Measurements from ENCODE around the gene AP3S1. TPM values are rescaled to one million over a fixed set of nuclear protein-coding genes. Genes with fewer than 3 reads are reported as not detected.

AP3S1 gene
- total and polyA plus RNA-seq, 3 donors from 2014 or later, result 103 to 136 (median 105) TPM

DNA sequence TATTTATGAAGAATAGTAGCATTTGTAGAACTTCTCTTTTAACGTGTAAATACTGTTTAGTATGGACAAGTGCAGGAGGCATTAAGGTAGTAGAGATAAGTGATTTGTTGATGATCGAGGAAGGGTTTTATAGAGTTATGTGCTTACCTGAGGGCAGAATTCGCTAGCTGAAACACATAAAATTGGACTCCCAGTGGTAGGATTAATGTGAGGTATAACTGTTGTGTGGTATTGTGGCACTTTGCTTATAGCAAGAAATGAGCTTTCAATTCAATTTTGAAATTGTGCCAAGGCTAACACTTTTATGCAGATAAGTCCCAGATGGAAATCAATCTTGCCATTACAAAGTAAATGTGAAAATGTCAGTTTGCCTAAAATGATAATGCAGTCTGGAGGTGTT lies 1.2 kb downstream of the AP3S1 start:
- peak overlapping the region; percentile 93 to 97 for H3K27ac ChIP-seq
- intact Hi-C loops (cut with DNase I; ENCODE audit: low total_unique reads), result no loop called here
- peaks cover 23% of the 10 kb centered on the region for H3K4me1 ChIP-seq

DNA sequence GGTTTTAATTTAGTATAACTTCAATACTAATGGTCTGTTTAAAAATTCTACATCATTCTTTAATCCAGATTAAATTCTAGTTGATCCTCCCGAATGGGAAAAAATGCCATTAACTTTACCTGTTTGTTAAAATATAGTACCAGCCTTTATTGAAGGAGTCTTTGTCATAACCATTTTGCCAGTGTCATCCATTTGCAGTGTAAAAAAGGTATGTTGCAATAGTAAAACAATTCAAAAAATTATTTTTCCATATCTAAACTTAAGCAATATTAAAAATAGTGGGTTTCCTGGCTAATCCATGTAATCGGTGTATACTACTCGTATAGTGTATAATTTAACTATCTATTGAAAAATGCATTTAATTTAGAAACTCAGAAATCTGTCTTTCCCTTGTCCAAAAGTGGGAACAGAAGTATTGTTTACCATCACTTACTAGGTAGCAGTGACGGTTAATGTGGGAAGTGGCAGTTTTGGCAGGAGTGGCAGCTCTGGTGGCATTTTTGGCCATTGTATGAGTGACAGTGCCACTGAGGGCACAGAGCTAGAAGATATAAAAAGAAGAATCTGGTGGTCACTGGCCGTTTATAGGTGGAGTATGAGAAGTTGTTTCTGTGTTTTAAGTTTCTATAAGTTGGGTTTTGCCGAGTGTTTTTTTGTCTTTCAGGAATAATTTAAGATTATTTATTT lies 1.9 kb downstream of the AP3S1 start:
- TF ChIP-seq, protein P1, sequence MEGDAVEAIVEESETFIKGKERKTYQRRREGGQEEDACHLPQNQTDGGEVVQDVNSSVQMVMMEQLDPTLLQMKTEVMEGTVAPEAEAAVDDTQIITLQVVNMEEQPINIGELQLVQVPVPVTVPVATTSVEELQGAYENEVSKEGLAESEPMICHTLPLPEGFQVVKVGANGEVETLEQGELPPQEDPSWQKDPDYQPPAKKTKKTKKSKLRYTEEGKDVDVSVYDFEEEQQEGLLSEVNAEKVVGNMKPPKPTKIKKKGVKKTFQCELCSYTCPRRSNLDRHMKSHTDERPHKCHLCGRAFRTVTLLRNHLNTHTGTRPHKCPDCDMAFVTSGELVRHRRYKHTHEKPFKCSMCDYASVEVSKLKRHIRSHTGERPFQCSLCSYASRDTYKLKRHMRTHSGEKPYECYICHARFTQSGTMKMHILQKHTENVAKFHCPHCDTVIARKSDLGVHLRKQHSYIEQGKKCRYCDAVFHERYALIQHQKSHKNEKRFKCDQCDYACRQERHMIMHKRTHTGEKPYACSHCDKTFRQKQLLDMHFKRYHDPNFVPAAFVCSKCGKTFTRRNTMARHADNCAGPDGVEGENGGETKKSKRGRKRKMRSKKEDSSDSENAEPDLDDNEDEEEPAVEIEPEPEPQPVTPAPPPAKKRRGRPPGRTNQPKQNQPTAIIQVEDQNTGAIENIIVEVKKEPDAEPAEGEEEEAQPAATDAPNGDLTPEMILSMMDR (IDR thresholded peaks at IDR 0.05), result no peak
- TF ChIP-seq POLR2A (IDR thresholded peaks at IDR 0.05), result no peak
- Histone ChIP-seq H3K36me3 (ENCODE audit: low read depth, missing control alignments) (no peaks in the 10 kb centered on the region), H3K27me3 (no peaks in the 10 kb centered on the region), H3K27ac (peak overlapping the region in 1 of 2 donors; percentile 93), H3K4me1 (peaks cover 21% of the 10 kb centered on the region), H3K4me3 (no peak overlapping the region), H3K9me3 (no peaks in the 10 kb centered on the region)
- intact Hi-C loops (cut with DNase I; ENCODE audit: low total_unique reads), result no loop called here
- WGBS, 2 donors, result 51 to 53% methylated on average over 6 of the region's 6 CpGs
- DNase-seq, result no peak

More for the DNA sequence above, 1.2 kb downstream of the AP3S1 start:
- Histone ChIP-seq H3K9me3 (no peaks in the 10 kb centered on the region), H3K27me3 (no peaks in the 10 kb centered on the region), H3K36me3 (ENCODE audit: low read depth, missing control alignments) (no peaks in the 10 kb centered on the region), H3K4me3 (peak overlapping the region; percentile 71 to 98)
- no peak for DNase-seq
- 16 to 19% methylated on average over 3 of the region's 3 CpGs for WGBS, 2 donors
- TF ChIP-seq, protein P1 (IDR thresholded peaks at IDR 0.05), result no peak
- no peak for TF ChIP-seq POLR2A (IDR thresholded peaks at IDR 0.05)

DNA sequence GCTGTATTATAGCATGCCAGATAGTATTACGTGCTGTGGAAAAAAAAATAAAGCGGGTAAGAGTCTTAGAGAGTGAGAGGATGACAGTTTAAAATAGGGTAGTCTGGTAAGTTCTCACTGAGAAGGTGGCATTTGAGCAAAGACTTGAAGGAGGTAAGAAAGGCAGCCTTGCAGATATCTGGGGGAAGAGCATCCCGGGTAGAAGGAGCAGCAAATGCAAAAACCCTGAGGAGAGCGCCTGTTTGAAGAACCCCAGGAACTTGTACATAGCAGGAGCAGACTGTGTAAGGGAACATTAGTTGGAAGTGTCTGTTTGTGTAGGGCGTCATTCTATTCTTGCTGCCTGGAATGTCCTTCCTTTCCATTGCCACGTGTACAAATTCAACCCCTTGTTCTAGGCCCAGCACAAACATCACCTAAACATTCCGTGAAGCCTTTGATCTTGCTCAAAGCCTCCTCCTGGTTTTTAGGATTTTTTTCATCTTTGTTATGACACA lies 2.6 kb downstream of the AP3S1 start:
- H3K4me1 ChIP-seq, result peaks cover 19% of the 10 kb centered on the region

DNA sequence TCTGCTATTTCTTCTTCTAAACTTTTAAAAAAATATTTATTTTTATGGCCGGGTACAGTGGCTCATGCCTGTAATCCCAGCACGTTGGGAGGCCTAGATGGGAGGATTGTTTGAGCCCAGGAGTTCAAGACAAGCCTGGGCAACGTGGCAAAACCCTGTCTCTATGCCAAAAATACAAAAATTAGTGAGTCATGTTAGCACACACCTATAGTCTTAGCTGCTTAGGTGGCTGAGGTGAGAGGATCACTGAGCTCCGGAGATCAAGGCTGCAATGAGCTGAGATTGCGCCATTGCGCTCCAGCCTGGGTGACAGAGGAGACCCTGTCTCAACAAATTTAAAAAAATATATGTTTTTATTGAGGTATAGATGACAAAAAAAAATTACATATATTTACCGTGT lies 5.6 kb downstream of the AP3S1 start:
- 91 to 92% methylated on average over 7 of the region's 7 CpGs for WGBS, 2 donors
- intact Hi-C loops (cut with DNase I; ENCODE audit: low total_unique reads), result no loop called here
- Histone ChIP-seq H3K27me3 (no peaks in the 10 kb centered on the region), H3K9me3 (no peaks in the 10 kb centered on the region), H3K36me3 (ENCODE audit: low read depth, missing control alignments) (no peaks in the 10 kb centered on the region), H3K4me1 (peaks cover 21% of the 10 kb centered on the region), H3K27ac (no peak overlapping the region), H3K4me3 (no peak overlapping the region)
- TF ChIP-seq POLR2A (IDR thresholded peaks at IDR 0.05), result no peak
- TF ChIP-seq, protein P1 (IDR thresholded peaks at IDR 0.05), result no peak
- no peak for DNase-seq

More for the DNA sequence above, 2.6 kb downstream of the AP3S1 start:
- H3K27ac ChIP-seq, result no peak overlapping the region
- H3K9me3 ChIP-seq, result no peaks in the 10 kb centered on the region
- 53 to 63% methylated on average over 7 of the region's 7 CpGs for WGBS, 2 donors
- no peaks in the 10 kb centered on the region for H3K27me3 ChIP-seq
- TF ChIP-seq, protein P1 (IDR thresholded peaks at IDR 0.05), result no peak
- no peak for TF ChIP-seq POLR2A (IDR thresholded peaks at IDR 0.05)
- intact Hi-C loops (cut with DNase I; ENCODE audit: low total_unique reads), result no loop called here
- H3K36me3 ChIP-seq (ENCODE audit: low read depth, missing control alignments), result no peaks in the 10 kb centered on the region
- DNase-seq, result no peak
- no peak overlapping the region for H3K4me3 ChIP-seq
